H1 (cell line): ENCODE measurements around the gene ANKRD65. TPM values are rescaled to one million over a fixed set of nuclear protein-coding genes. Genes with fewer than 3 reads are reported as not detected.
A peak's percentile ranks its signal among the peaks of the same experiment; 100 is the strongest.

ENCODE experiments used
- CTCF ChIA-PET: fragments of 300-600 bp; sonication (Branson Sonifier 250); formaldehyde crosslinking; loops from one replicate; lab custom pipeline; 2021; ENCODE audit not compliant: partially characterized antibody; lab: Charles Lee
- POLR2A ChIA-PET: fragments of 300-600 bp; sonication (Branson Sonifier 250); formaldehyde crosslinking; loops from one replicate; lab custom pipeline; 2021; ENCODE audit warnings: inconsistent platforms; ENCODE audit not compliant: partially characterized antibody; lab: Charles Lee
- DNase-seq, 2 experiments: peaks; one replicate each; pipeline versions ENCODE4 v3.0.0 to v3.0.0-alpha.2; 2010 to 2022; ENCODE audit warnings: low spot score in 2 of 2, low read depth in 1 of 2, mixed read lengths in 1 of 2
- FAIRE-seq: peaks from 2 replicates; lab custom pipeline; 2011; peaks lifted over from hg19 to GRCh38; lab: Jason Lieb, UNC
- H2AFZ ChIP-seq: 2 replicates; pipeline ENCODE4 v1.8.1; 2012; ENCODE audit warnings: low read length, inconsistent platforms
- H2AK5ac ChIP-seq: 2 replicates; pipeline ENCODE4 v1.6.1; 2013; ENCODE audit warnings: low read depth, low read length
- H2BK120ac ChIP-seq: replicated peaks from 2 replicates; pipeline ENCODE3; 2013; ENCODE audit warnings: low read depth, low read length, inconsistent platforms
- H2BK12ac ChIP-seq: 2 replicates; pipeline ENCODE4 v1.6.1; 2013; ENCODE audit warnings: low read depth, low read length
- H2BK15ac ChIP-seq: 2 replicates; pipeline ENCODE4 v1.6.1; 2013; ENCODE audit warnings: low read length
- H2BK20ac ChIP-seq: 2 replicates; pipeline ENCODE4 v1.6.1; 2013; ENCODE audit warnings: low read length
- H2BK5ac ChIP-seq: 2 replicates; pipeline ENCODE4 v1.6.1; 2013; ENCODE audit warnings: low read depth, low read length
- H3K14ac ChIP-seq: 2 replicates; pipeline ENCODE4 v1.6.1; 2013; ENCODE audit warnings: inconsistent platforms; ENCODE audit not compliant: insufficient read length
- H3K18ac ChIP-seq: 2 replicates; pipeline ENCODE4 v1.6.1; 2013; ENCODE audit warnings: low read length; ENCODE audit errors: extremely low read depth
- H3K23ac ChIP-seq: 2 replicates; pipeline ENCODE4 v1.6.1; 2013; ENCODE audit warnings: inconsistent platforms; ENCODE audit not compliant: insufficient read length
- H3K23me2 ChIP-seq: 2 replicates; pipeline ENCODE4 v1.6.1; 2013; ENCODE audit warnings: low read depth, low read length
- H3K27ac ChIP-seq: 2 replicates; pipeline ENCODE4 v1.6.1; 2011; ENCODE audit warnings: low read depth, low read length, inconsistent platforms
- H3K27me3 ChIP-seq, 4 experiments: replicated peaks in 1 of 4; 1 replicate in 1 of 4; 2 replicates in 3 of 4; pipeline versions ENCODE4 v1.6.1 to v1.8.1; 2011 to 2013; ENCODE audit warnings: low read length in 3 of 4, mild to moderate bottlenecking in 3 of 4, inconsistent platforms in 2 of 4, mixed read lengths in 2 of 4, moderate library complexity in 1 of 4; ENCODE audit not compliant: control insufficient read depth in 3 of 4, insufficient read depth in 3 of 4; ENCODE audit errors: extremely low read depth in 1 of 4
- H3K36me3 ChIP-seq, 4 experiments: 2 replicates each; pipeline versions ENCODE4 v1.6.1 to v1.8.1; 2011 to 2013; ENCODE audit warnings: mild to moderate bottlenecking in 4 of 4, low read length in 3 of 4, moderate library complexity in 2 of 4, control low read depth in 1 of 4, inconsistent platforms in 1 of 4; ENCODE audit not compliant: insufficient read depth in 4 of 4, control insufficient read depth in 2 of 4
- H3K4ac ChIP-seq: replicated peaks from 2 replicates; pipeline ENCODE3; 2013; ENCODE audit warnings: low read length, low read depth, mixed read lengths, inconsistent platforms; ENCODE audit not compliant: insufficient read length
- H3K4me1 ChIP-seq, 4 experiments: replicated peaks in 1 of 4; 1 replicate in 1 of 4; 2 replicates in 3 of 4; pipeline versions ENCODE4 v1.6.1 to v1.8.1; 2011 to 2013; ENCODE audit warnings: low read length in 3 of 4, inconsistent platforms in 2 of 4, mixed read lengths in 1 of 4; ENCODE audit not compliant: insufficient read depth in 4 of 4, control insufficient read depth in 3 of 4
- H3K4me2 ChIP-seq, 2 experiments: 2 replicates each; pipeline versions ENCODE4 v1.6.1 to v1.8.1; 2011 to 2013; ENCODE audit warnings: low read depth in 2 of 2, low read length in 2 of 2, control low read depth in 1 of 2, inconsistent platforms in 1 of 2, mild to moderate bottlenecking in 1 of 2; ENCODE audit not compliant: insufficient read depth in 1 of 2
- H3K4me3 ChIP-seq, 4 experiments: fragments of 200-600, 300-600 bp in 1 of 4; sonication (generic), shearing (Covaris generic), sonication (Bioruptor Twin) in 1 of 4; 2 replicates each; pipeline versions ENCODE4 v1.5.1 to v1.8.1; 2011 to 2016; ENCODE audit warnings: low read length in 4 of 4, low read depth in 3 of 4, control low read depth in 2 of 4, inconsistent platforms in 2 of 4, mild to moderate bottlenecking in 2 of 4, mixed read lengths in 1 of 4, moderate library complexity in 1 of 4; ENCODE audit not compliant: insufficient read depth in 2 of 4; ENCODE audit errors: extremely low read depth in 1 of 4
- H3K56ac ChIP-seq: replicated peaks from 2 replicates; pipeline ENCODE3; 2013; ENCODE audit warnings: low read depth, mild to moderate bottlenecking, mixed read lengths, low read length, inconsistent platforms; ENCODE audit not compliant: insufficient read length
- H3K79me1 ChIP-seq: 2 replicates; pipeline ENCODE4 v1.6.1; 2013; ENCODE audit warnings: low read depth, low read length, control low read depth
- H3K79me2 ChIP-seq, 2 experiments: 2 replicates each; pipeline versions ENCODE4 v1.6.1 to v1.8.1; 2012 to 2013; ENCODE audit warnings: low read length in 2 of 2, mild to moderate bottlenecking in 2 of 2, inconsistent platforms in 1 of 2; ENCODE audit not compliant: insufficient read depth in 2 of 2, control insufficient read depth in 1 of 2
- H3K9ac ChIP-seq, 4 experiments: replicated peaks in 1 of 4; 1 replicate in 1 of 4; 2 replicates in 3 of 4; pipeline versions ENCODE4 v1.6.1 to v1.8.1; 2011 to 2013; ENCODE audit warnings: low read depth in 3 of 4, low read length in 3 of 4, control low read depth in 2 of 4, mild to moderate bottlenecking in 2 of 4, moderate library complexity in 2 of 4, inconsistent platforms in 1 of 4; ENCODE audit errors: extremely low read depth in 1 of 4
- H3K9me3 ChIP-seq, 2 experiments: 2 replicates each; pipeline versions ENCODE4 v1.6.1 to v1.8.1; 2012 to 2013; ENCODE audit warnings: mild to moderate bottlenecking in 2 of 2, moderate library complexity in 2 of 2, control low read depth in 1 of 2, inconsistent platforms in 1 of 2, low read depth in 1 of 2, low read length in 1 of 2, mixed read lengths in 1 of 2; ENCODE audit not compliant: insufficient read depth in 2 of 2
- H4K20me1 ChIP-seq, 2 experiments: replicated peaks in 1 of 2; 2 replicates each; pipeline versions ENCODE3 to v1.8.1; 2011 to 2013; ENCODE audit warnings: inconsistent platforms in 2 of 2, low read length in 2 of 2, mild to moderate bottlenecking in 1 of 2; ENCODE audit not compliant: insufficient read depth in 2 of 2, control insufficient read depth in 1 of 2
- H4K5ac ChIP-seq: 2 replicates; pipeline ENCODE4 v1.6.1; 2013; ENCODE audit warnings: low read length, low read depth, mixed read lengths, inconsistent platforms; ENCODE audit not compliant: insufficient read length
- H4K8ac ChIP-seq: 2 replicates; pipeline ENCODE4 v1.8.0; 2013; ENCODE audit warnings: mild to moderate bottlenecking, moderate library complexity, low read length, inconsistent platforms; ENCODE audit not compliant: insufficient read depth; ENCODE audit errors: extremely low read depth
- H4K91ac ChIP-seq: replicated peaks from 2 replicates; pipeline ENCODE3; 2013; ENCODE audit warnings: low read length, mixed read lengths, inconsistent platforms; ENCODE audit not compliant: insufficient read length
- GABPA ChIP-seq: IDR thresholded peaks from 2 replicates; pipeline ENCODE4 v1.6.1; 2011; ENCODE audit warnings: mild to moderate bottlenecking, low read length, moderate library complexity, borderline replicate concordance; ENCODE audit not compliant: insufficient read depth
- SP2 ChIP-seq: IDR thresholded peaks from 2 replicates; pipeline ENCODE4 v1.6.1; 2012; ENCODE audit warnings: mild to moderate bottlenecking, low read length, inconsistent platforms
- SRF ChIP-seq: IDR thresholded peaks from 2 replicates; pipeline ENCODE4 v1.6.1; 2011; ENCODE audit warnings: mild to moderate bottlenecking, low read depth, low read length, moderate library complexity
- WGBS, 2 experiments: shearing (Covaris generic) in 1 of 2; methylation state at CpG; one replicate each; pipeline versions ENCODE4 v1.1.6 to v1.1.7; 2013 to 2015; ENCODE audit warnings: low lambda C conversion rate in 2 of 2, mixed read lengths in 2 of 2, inconsistent platforms in 1 of 2, low coverage in 1 of 2, missing lambda C conversion rate in 1 of 2; ENCODE audit not compliant: insufficient replicate concordance in 2 of 2, insufficient coverage in 1 of 2, insufficient read length in 1 of 2; ENCODE audit errors: extremely low coverage in 1 of 2, missing lambda C conversion rate in 1 of 2; 5-methylcytosine and 5-hydroxymethylcytosine counted together
- polyA plus RNA-seq, 7 experiments: library from polyadenylated mRNA; depleted of rRNA in 3 of 7; stranded (reverse) in 5 of 7; unstranded in 2 of 7; fragments of >200 nt in 5 of 7; fragments of 200-250 nt in 2 of 7; gene quantifications; 1 replicate in 5 of 7; 2 replicates in 1 of 7; 4 replicates in 1 of 7; pipeline versions ENCODE4 v1.2.1 to v1.2.3, GENCODE V29; 2011 to 2013; ENCODE audit warnings: missing spikeins in 2 of 7, mixed read lengths in 2 of 7
- total RNA-seq: library from RNA; stranded (reverse); fragmentation: NEBNext Ultra II Directional; extraction: Animal tissue kit (Norgen Biotek cat#: 25700); gene quantifications from 2 replicates; pipeline ENCODE4 v1.2.1, GENCODE V29; 2021

The ANKRD65 gene
- total and polyA plus RNA-seq, 2 of the 8 experiments (the other 6 are each of a cell fraction or from before 2014, with no cell fraction given), result 1.8 to 2.0 TPM

- peak in 1 of 2 experiments; percentile 83 for DNase-seq
- Histone ChIP-seq H4K5ac (no peak overlapping the region), H3K14ac (no peak overlapping the region), H2AK5ac (no peak overlapping the region), H3K4ac (peak overlapping the region; percentile 100), H4K91ac (peak overlapping the region; percentile 99), H3K23ac (no peak overlapping the region), H2AFZ (no peak overlapping the region), H2BK120ac (no peak overlapping the region), H2BK20ac (peak overlapping the region; percentile 90; the same call in 1 of the 2 replicates), H3K56ac (no peak overlapping the region), H3K36me3 (peaks cover 0 to 5% (median 0%) of the 10 kb centered on the region in 4 experiments; a peak in 1 of 8 replicates), H2BK15ac (peak overlapping the region; percentile 92; the same call in 1 of the 2 replicates), H3K4me2 (peak overlapping the region; percentile 54 to 94), H4K20me1 (peaks cover 4 to 7% of the 10 kb centered on the region in 2 experiments), H2BK12ac (peak overlapping the region; percentile 96; the same call in 1 of the 2 replicates), H3K23me2 (peaks cover 18% of the 10 kb centered on the region; the same call in 1 of the 2 replicates), H4K8ac (peak overlapping the region; percentile 57), H3K27ac (peak overlapping the region; percentile 59; the same call in 1 of the 2 replicates), H3K79me1 (no peaks in the 10 kb centered on the region), H3K79me2 (peaks cover 0 to 8% of the 10 kb centered on the region in 2 experiments; a peak in 1 of 4 replicates), H3K9ac (peak overlapping the region in 1 of 4 experiments; percentile 12; a peak in 2 of 7 replicates), H3K9me3 (no peaks in the 10 kb centered on the region), H3K4me1 (peaks cover 0 to 59% (median 42%) of the 10 kb centered on the region in 4 experiments; a peak in 6 of 7 replicates), H3K18ac (peak overlapping the region; percentile 86), H3K4me3 (peak overlapping the region in 3 of 4 experiments; percentile 17 to 72 (median 21); a peak in 6 of 8 replicates), H3K27me3 (peaks cover 0 to 3% (median 0%) of the 10 kb centered on the region in 4 experiments; a peak in 2 of 7 replicates), H2BK5ac (peak overlapping the region; percentile 95; the same call in 1 of the 2 replicates)
- ChIA-PET POLR2A (interaction anchor here (1.1 to 22.9 kb wide), 12 partner anchors 12 to 105 kb away, joined by 3 to 515 read pairs (median 4); partner anchors contain the start of genes ANKRD65, CCNL2 and MRPL20), CTCF (interaction anchor here (0.8 to 2.1 kb wide), 10 partner anchors 13 to 116 kb away, joined by 3 to 9 read pairs (median 4); partner anchors contain the start of gene ANKRD65)
- TF ChIP-seq SRF (peak; percentile 90), SP2 (no peak), GABPA (0 out of 2 replicates have a peak, but pooled peaks have one; percentile 7)
- no peak for FAIRE-seq
- WGBS, 2 experiments, result 23% methylated on average over 23 of the region's 32 CpGs; no CpG with 5 or more reads in 1 of the 2 experiments
These were observed 13.2 kb upstream of the ANKRD65 start for GRCh38 chr1:1434131-1434823.
